Upper lobe of left lung (tissue), 6 donors: ENCODE measurements around the gene GK2. TPM values are rescaled to one million over a fixed set of nuclear protein-coding genes. Genes with fewer than 3 reads are reported as not detected.

Source experiments
- ATAC-seq, 2 donors: fragments of 200-7000 bp; cut with Tn5 transposase; one replicate each; pipeline ENCODE4 v1.9.1; 2022; ENCODE audit warnings: mild to moderate bottlenecking in 2 of 2, moderate library complexity in 2 of 2; ENCODE audit not compliant: low FRiP score in 2 of 2
- DNase-seq, 2 donors: peaks; one replicate each; pipeline ENCODE4 v3.0.0-alpha.2; 2019 to 2020
- H3K27ac ChIP-seq, 4 donors: fragments of 200-600 bp; sonication (generic); one replicate each; pipeline ENCODE4 v1.5.1; 2016 to 2019
- H3K27me3 ChIP-seq, 4 donors: fragments of 200-600 bp; sonication (generic); one replicate each; pipeline ENCODE4 v1.5.1; 2017 to 2019
- H3K36me3 ChIP-seq, 4 donors: fragments of 200-600 bp; sonication (generic); one replicate each; pipeline ENCODE4 v1.5.1; 2016 to 2019
- H3K4me1 ChIP-seq, 4 donors: fragments of 200-600 bp; sonication (generic); one replicate each; pipeline ENCODE4 v1.5.1; 2018 to 2019
- H3K4me3 ChIP-seq, 4 donors: fragments of 200-600 bp; sonication (generic); one replicate each; pipeline ENCODE4 v1.5.1; 2017 to 2019; ENCODE audit warnings: mild to moderate bottlenecking in 2 of 4, moderate library complexity in 1 of 4
- H3K9me3 ChIP-seq, 4 donors: fragments of 200-600 bp; sonication (generic); one replicate each; pipeline ENCODE4 v1.5.1; 2018 to 2019
- EP300 ChIP-seq, 4 donors: sonication (generic); formaldehyde crosslinking; IDR thresholded peaks; one replicate each; pipeline ENCODE4 v1.5.1; 2017; ENCODE audit warnings: antibody characterized with exemption in 4 of 4, control low read depth in 2 of 4
- POLR2A ChIP-seq, 4 donors: fragments of 450-650 bp; IDR thresholded peaks; one replicate each; pipeline ENCODE4 v1.5.1; 2016 to 2017; ENCODE audit warnings: antibody characterized with exemption in 4 of 4, mild to moderate bottlenecking in 2 of 4
- POLR2AphosphoS5 ChIP-seq, 2 donors: sonication (generic); formaldehyde crosslinking; IDR thresholded peaks; one replicate each; pipeline ENCODE4 v1.5.1; 2017; ENCODE audit warnings: antibody characterized with exemption in 2 of 2
- WGBS, 2 donors: methylation state at CpG; one replicate each; pipeline ENCODE4 v1.1.5; 2017 to 2018; 5-methylcytosine and 5-hydroxymethylcytosine counted together
- total RNA-seq, 6 donors: library from RNA; depleted of rRNA in 4 of 6; stranded (reverse); fragments of >200 nt in 4 of 6; gene quantifications; one replicate each; pipeline versions ENCODE4 v1.1.0 to v1.2.1, GENCODE V29; 2016 to 2021
- TF ChIP-seq, protein P1 (sequence below), 6 experiments: fragments of 450-650 bp in 4 of 6; fragments of 200-600 bp in 2 of 6; sonication (generic) in 2 of 6; IDR thresholded peaks; one replicate each; pipeline ENCODE4 v1.5.1; 2016 to 2019; ENCODE audit warnings: antibody characterized with exemption in 6 of 6
- donor health status: DM: no; HTN: no; CAD: no; lungs with moderate emphysema.
- donor health status: DM: no; HTN: yes; CAD: no; lungs with severe emphysema.

The GK2 gene
- total RNA-seq, 6 donors from 2014 or later = not detected

DNA sequence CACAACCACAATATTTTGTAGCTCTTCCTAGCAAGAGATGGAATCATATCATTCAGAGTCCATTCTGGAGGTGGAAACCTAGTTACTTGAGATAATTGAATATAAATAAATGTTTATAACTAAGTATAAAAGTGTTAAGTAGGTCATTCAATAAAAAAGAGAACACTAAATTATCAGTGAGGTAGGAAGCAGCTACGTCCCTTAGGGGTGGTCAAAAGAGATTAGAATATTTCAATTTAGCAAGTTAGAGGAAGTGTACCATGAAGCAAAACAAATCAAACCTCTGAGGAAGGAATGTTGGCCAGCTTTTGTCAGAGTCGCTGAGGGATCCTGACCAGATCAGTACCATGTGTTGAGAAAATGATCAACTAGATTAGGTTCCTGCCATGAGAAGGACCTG is 38.0 kb downstream of the GK2 start:
- TF ChIP-seq, protein P1, sequence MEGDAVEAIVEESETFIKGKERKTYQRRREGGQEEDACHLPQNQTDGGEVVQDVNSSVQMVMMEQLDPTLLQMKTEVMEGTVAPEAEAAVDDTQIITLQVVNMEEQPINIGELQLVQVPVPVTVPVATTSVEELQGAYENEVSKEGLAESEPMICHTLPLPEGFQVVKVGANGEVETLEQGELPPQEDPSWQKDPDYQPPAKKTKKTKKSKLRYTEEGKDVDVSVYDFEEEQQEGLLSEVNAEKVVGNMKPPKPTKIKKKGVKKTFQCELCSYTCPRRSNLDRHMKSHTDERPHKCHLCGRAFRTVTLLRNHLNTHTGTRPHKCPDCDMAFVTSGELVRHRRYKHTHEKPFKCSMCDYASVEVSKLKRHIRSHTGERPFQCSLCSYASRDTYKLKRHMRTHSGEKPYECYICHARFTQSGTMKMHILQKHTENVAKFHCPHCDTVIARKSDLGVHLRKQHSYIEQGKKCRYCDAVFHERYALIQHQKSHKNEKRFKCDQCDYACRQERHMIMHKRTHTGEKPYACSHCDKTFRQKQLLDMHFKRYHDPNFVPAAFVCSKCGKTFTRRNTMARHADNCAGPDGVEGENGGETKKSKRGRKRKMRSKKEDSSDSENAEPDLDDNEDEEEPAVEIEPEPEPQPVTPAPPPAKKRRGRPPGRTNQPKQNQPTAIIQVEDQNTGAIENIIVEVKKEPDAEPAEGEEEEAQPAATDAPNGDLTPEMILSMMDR (IDR thresholded peaks at IDR 0.05) = no peak
- TF ChIP-seq POLR2AphosphoS5 (IDR thresholded peaks at IDR 0.05) (no peak), POLR2A (IDR thresholded peaks at IDR 0.05) (no peak), EP300 (IDR thresholded peaks at IDR 0.05) (no peak)
- DNase-seq (no peak), ATAC-seq (no peak)
- 60 to 66% methylated on average over 2 of the region's 2 CpGs for WGBS, 2 donors
- Histone ChIP-seq H3K27me3 (no peaks in the 10 kb centered on the region), H3K9me3 (no peaks in the 10 kb centered on the region), H3K4me1 (no peaks in the 10 kb centered on the region), H3K27ac (no peak overlapping the region), H3K36me3 (no peaks in the 10 kb centered on the region), H3K4me3 (no peak overlapping the region)

GRCh38 chr4:79367096-79367495 is 40.9 kb downstream of the GK2 start:
- no peaks in the 10 kb centered on the region for H3K27me3 ChIP-seq
- no peaks in the 10 kb centered on the region for H3K4me1 ChIP-seq
- WGBS, 2 donors = 96% methylated on average over 2 of the region's 2 CpGs
- no peaks in the 10 kb centered on the region for H3K36me3 ChIP-seq
- ATAC-seq (no peak), DNase-seq (no peak)
- no peak overlapping the region for H3K27ac ChIP-seq
- H3K9me3 ChIP-seq = no peaks in the 10 kb centered on the region
- no peak overlapping the region for H3K4me3 ChIP-seq
- no peak for TF ChIP-seq POLR2AphosphoS5 (IDR thresholded peaks at IDR 0.05)
- TF ChIP-seq POLR2A (IDR thresholded peaks at IDR 0.05) = no peak
- TF ChIP-seq, protein P1 (IDR thresholded peaks at IDR 0.05) = no peak
- no peak for TF ChIP-seq EP300 (IDR thresholded peaks at IDR 0.05)

DNA sequence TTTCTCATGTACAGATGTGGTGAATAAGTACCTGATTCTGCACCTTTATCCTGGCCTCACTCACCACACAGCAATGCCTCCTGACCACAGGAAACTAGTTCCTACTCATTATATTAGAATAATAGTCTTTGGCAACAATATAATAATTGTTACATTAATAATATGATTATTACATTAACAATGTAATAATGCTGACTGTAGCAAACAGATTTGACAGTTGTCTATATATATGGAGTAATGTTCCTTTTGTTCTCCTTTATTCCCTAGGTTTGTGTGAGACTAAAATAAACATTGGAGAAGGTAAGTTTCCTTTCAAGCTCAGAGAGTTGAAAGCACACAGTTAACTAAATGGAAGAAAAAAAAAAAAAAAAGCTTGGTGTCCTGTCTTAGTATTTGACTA is 41.6 kb downstream of the GK2 start:
- H3K27me3 ChIP-seq = no peaks in the 10 kb centered on the region
- TF ChIP-seq, protein P1 (IDR thresholded peaks at IDR 0.05) = no peak
- TF ChIP-seq POLR2A (IDR thresholded peaks at IDR 0.05) (no peak), EP300 (IDR thresholded peaks at IDR 0.05) (no peak), POLR2AphosphoS5 (IDR thresholded peaks at IDR 0.05) (no peak)
- no peak for ATAC-seq
- no peaks in the 10 kb centered on the region for H3K9me3 ChIP-seq
- no peak for DNase-seq
- H3K36me3 ChIP-seq = no peaks in the 10 kb centered on the region
- H3K4me3 ChIP-seq = no peak overlapping the region
- no peak overlapping the region for H3K27ac ChIP-seq
- no peaks in the 10 kb centered on the region for H3K4me1 ChIP-seq

DNA sequence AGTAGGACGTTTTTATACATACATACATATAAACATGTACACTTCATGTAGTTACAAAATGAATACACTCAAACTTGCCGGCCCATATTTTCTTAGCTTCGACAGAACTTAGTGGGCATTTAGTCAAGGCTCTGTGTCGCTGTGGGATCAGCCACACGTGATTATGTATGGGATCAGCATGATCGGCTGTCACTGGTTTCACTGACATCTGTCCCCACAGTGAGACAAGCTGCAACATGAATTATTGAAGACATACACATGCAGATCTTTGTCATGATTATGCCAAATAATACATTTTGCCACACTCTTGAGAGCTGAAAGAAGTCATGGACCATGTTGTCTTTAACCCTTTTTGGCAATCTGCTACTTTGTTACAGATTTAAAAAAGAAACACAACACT is 44.0 kb downstream of the GK2 start:
- ATAC-seq (no peak), DNase-seq (no peak)
- H3K9me3 ChIP-seq = no peaks in the 10 kb centered on the region
- no peaks in the 10 kb centered on the region for H3K27me3 ChIP-seq
- H3K4me1 ChIP-seq = no peaks in the 10 kb centered on the region
- H3K27ac ChIP-seq = no peak overlapping the region
- H3K36me3 ChIP-seq = no peaks in the 10 kb centered on the region
- no peak overlapping the region for H3K4me3 ChIP-seq
- TF ChIP-seq POLR2AphosphoS5 (IDR thresholded peaks at IDR 0.05) (no peak), EP300 (IDR thresholded peaks at IDR 0.05) (no peak), POLR2A (IDR thresholded peaks at IDR 0.05) (no peak)
- TF ChIP-seq, protein P1 (IDR thresholded peaks at IDR 0.05) = no peak
- WGBS, 2 donors = 82 to 91% methylated on average over 6 of the region's 6 CpGs

DNA sequence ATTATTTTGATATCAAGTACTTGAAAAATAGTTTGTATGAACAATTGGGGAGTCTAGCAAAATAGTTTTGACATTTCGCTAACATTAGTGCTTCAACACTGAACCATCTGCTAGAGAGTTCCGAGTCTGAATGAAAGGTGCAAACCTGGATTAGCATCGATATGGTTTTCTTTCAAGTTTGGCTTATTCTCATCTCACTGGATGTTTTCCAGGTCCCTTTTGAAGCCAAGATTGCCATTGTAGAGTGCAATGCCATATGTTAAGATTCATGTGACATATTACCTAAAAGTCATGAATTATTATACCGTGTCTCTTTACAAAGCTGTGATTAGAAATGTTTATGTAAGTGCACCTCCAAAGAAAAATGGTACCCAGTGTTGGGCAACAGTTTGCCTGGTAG is 45.4 kb downstream of the GK2 start:
- H3K9me3 ChIP-seq = no peaks in the 10 kb centered on the region
- no peak overlapping the region for H3K4me3 ChIP-seq
- WGBS, 2 donors = 86 to 89% methylated on average over 4 of the region's 4 CpGs
- DNase-seq (no peak), ATAC-seq (no peak)
- no peaks in the 10 kb centered on the region for H3K27me3 ChIP-seq
- TF ChIP-seq POLR2AphosphoS5 (IDR thresholded peaks at IDR 0.05) = no peak
- no peaks in the 10 kb centered on the region for H3K36me3 ChIP-seq
- no peaks in the 10 kb centered on the region for H3K4me1 ChIP-seq
- no peak overlapping the region for H3K27ac ChIP-seq
